ENCODE results near the gene CDC42EP4. TPM values are rescaled to one million over a fixed set of nuclear protein-coding genes. Genes with fewer than 3 reads are reported as not detected.

CDC42EP4 gene
- total RNA-seq, 2 donors from 2014 or later: 119 to 186 TPM

GRCh38 chr17:73358668-73359067 is 46.9 kb upstream of the CDC42EP4 start:
- H3K27ac ChIP-seq: peak overlapping the region; percentile 49 to 69
- intact Hi-C loops (cut with DNase I): loop anchor here (5.0 kb wide), 1 partner anchor 36 kb away; no protein-coding TSS in a partner anchor
- no peaks in the 10 kb centered on the region for H3K9me3 ChIP-seq
- DNase-seq (ENCODE audit: low spot score): peak; percentile 65
- no peak overlapping the region for H3K4me3 ChIP-seq
- TF ChIP-seq POLR2AphosphoS5 (IDR thresholded peaks at IDR 0.05): no peak
- no peak for TF ChIP-seq CTCF (IDR thresholded peaks at IDR 0.05)
- no peak for TF ChIP-seq POLR2A (IDR thresholded peaks at IDR 0.05)
- no peaks in the 10 kb centered on the region for H3K27me3 ChIP-seq (replicated peaks; ENCODE audit: insufficient read depth)
- H3K4me1 ChIP-seq (replicated peaks): peaks cover 18% of the 10 kb centered on the region
- H3K36me3 ChIP-seq: no peaks in the 10 kb centered on the region
- 52% methylated on average over 9 of the region's 9 CpGs for WGBS

- no peak overlapping the region for H3K4me3 ChIP-seq
- peaks cover 18% of the 10 kb centered on the region for H3K4me1 ChIP-seq (replicated peaks)
- no peak for DNase-seq (ENCODE audit: low spot score)
- 92% methylated on average over 19 of the region's 19 CpGs for WGBS
- no peak for TF ChIP-seq CTCF (IDR thresholded peaks at IDR 0.05)
- H3K9me3 ChIP-seq: no peaks in the 10 kb centered on the region
- H3K27ac ChIP-seq: no peak overlapping the region
- H3K27me3 ChIP-seq (replicated peaks; ENCODE audit: insufficient read depth): no peaks in the 10 kb centered on the region
- intact Hi-C loops (cut with DNase I): loop anchor here (5.0 kb wide), 1 partner anchor 36 kb away; no protein-coding TSS in a partner anchor
- H3K36me3 ChIP-seq: no peaks in the 10 kb centered on the region
These were observed 46.2 kb upstream of the CDC42EP4 start for GRCh38 chr17:73357981-73358380.

- H3K27me3 ChIP-seq (replicated peaks; ENCODE audit: insufficient read depth): no peaks in the 10 kb centered on the region
- no peaks in the 10 kb centered on the region for H3K9me3 ChIP-seq
- H3K36me3 ChIP-seq: no peaks in the 10 kb centered on the region
- peaks cover 18% of the 10 kb centered on the region for H3K4me1 ChIP-seq (replicated peaks)
- DNase-seq (ENCODE audit: low spot score): no peak
- no peak for TF ChIP-seq POLR2A (IDR thresholded peaks at IDR 0.05)
- no peak for TF ChIP-seq POLR2AphosphoS5 (IDR thresholded peaks at IDR 0.05)
- TF ChIP-seq CTCF (IDR thresholded peaks at IDR 0.05): no peak
- no peak overlapping the region for H3K4me3 ChIP-seq
- no peak overlapping the region for H3K27ac ChIP-seq
- intact Hi-C loops (cut with DNase I): loop anchor here (5.0 kb wide), 1 partner anchor 35 kb away; no protein-coding TSS in a partner anchor
- 71% methylated on average over 9 of the region's 9 CpGs for WGBS
These were observed 45.5 kb upstream of the CDC42EP4 start for GRCh38 chr17:73357318-73357717.

GRCh38 chr17:73356561-73357170 is 44.9 kb upstream of the CDC42EP4 start:
- no peaks in the 10 kb centered on the region for H3K27me3 ChIP-seq (replicated peaks; ENCODE audit: insufficient read depth)
- DNase-seq (ENCODE audit: low spot score): no peak
- peaks cover 18% of the 10 kb centered on the region for H3K4me1 ChIP-seq (replicated peaks)
- intact Hi-C loops (cut with DNase I): loop anchor here (5.0 kb wide), 1 partner anchor 34 kb away; no protein-coding TSS in a partner anchor
- 92% methylated on average over 8 of the region's 8 CpGs for WGBS
- peak overlapping the region in 1 of 2 donors; percentile 30 for H3K27ac ChIP-seq
- no peaks in the 10 kb centered on the region for H3K9me3 ChIP-seq
- H3K36me3 ChIP-seq: no peaks in the 10 kb centered on the region
- H3K4me3 ChIP-seq: no peak overlapping the region
- TF ChIP-seq POLR2A (IDR thresholded peaks at IDR 0.05): no peak
- no peak for TF ChIP-seq POLR2AphosphoS5 (IDR thresholded peaks at IDR 0.05)
- TF ChIP-seq CTCF (IDR thresholded peaks at IDR 0.05): no peak
